Thyroid gland (tissue), 4 donors: ENCODE results near the gene SPTBN1.

Experiments used
- POLR2A ChIP-seq, 2 donors: fragments of 450-650 bp; IDR thresholded peaks; one replicate each; pipeline ENCODE4 v1.6.1; 2017; ENCODE audit warnings: antibody characterized with exemption in 2 of 2, mild to moderate bottlenecking in 2 of 2, moderate library complexity in 1 of 2
- TF ChIP-seq, protein P1 (sequence below), 6 experiments: fragments of 200-600 bp in 3 of 6; fragments of 450-650 bp in 3 of 6; sonication (generic) in 3 of 6; IDR thresholded peaks; one replicate each; pipeline ENCODE4 v1.5.1; 2016 to 2019; ENCODE audit warnings: antibody characterized with exemption in 6 of 6, mild to moderate bottlenecking in 2 of 6, inconsistent platforms in 1 of 6, moderate library complexity in 1 of 6

GRCh38 chr2:54579682-54580620 is 123.8 kb downstream of the SPTBN1 start:
- TF ChIP-seq, protein P1, sequence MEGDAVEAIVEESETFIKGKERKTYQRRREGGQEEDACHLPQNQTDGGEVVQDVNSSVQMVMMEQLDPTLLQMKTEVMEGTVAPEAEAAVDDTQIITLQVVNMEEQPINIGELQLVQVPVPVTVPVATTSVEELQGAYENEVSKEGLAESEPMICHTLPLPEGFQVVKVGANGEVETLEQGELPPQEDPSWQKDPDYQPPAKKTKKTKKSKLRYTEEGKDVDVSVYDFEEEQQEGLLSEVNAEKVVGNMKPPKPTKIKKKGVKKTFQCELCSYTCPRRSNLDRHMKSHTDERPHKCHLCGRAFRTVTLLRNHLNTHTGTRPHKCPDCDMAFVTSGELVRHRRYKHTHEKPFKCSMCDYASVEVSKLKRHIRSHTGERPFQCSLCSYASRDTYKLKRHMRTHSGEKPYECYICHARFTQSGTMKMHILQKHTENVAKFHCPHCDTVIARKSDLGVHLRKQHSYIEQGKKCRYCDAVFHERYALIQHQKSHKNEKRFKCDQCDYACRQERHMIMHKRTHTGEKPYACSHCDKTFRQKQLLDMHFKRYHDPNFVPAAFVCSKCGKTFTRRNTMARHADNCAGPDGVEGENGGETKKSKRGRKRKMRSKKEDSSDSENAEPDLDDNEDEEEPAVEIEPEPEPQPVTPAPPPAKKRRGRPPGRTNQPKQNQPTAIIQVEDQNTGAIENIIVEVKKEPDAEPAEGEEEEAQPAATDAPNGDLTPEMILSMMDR (IDR thresholded peaks at IDR 0.05) = no peak
- no peak for TF ChIP-seq POLR2A (IDR thresholded peaks at IDR 0.05)
